ENCODE results near the gene FCHSD1. TPM values are rescaled to one million over a fixed set of nuclear protein-coding genes. Genes with fewer than 3 reads are reported as not detected.
A peak's percentile ranks its signal among the peaks of the same experiment; 100 is the strongest.

The FCHSD1 gene
- total and polyA plus RNA-seq, 2 of the 4 experiments (the other 2 are of a cell fraction): 33.2 to 62.1 TPM

DNA sequence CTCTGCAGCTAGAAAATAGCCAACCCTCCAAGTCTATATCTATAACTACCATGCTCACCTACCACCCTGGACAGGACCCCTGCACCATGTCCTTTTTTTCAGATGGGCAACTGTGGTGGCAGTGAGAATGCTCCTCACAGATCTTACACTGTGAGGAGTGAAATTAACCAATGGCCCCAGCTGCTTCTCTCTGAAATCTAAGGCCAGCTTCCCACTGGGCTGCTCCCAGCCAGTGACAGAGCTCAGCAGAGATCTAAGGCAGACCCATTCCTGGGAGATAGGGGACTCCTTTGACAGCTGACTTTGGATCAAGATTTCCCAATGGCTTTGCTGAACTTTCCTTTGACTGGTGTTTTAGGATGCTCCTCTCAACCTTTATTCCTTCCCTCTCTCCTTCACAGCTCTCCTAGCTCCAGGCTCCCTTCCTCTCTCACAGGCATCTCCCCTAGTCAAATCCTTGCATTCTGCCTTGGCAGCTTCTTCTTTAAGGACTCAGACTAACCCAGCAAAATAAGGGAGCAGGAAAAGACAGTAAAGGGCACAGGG, 32.5 kb upstream of the FCHSD1 start:
- H2AFZ ChIP-seq (replicated peaks; ENCODE audit: low read length, poor library complexity): no peak overlapping the region
- peaks cover 18% of the 10 kb centered on the region for H3K4me1 ChIP-seq (ENCODE audit: control insufficient read depth, insufficient read depth, low read length)
- no peaks in the 10 kb centered on the region for H4K20me1 ChIP-seq (ENCODE audit: insufficient read depth, low read length)
- H3K9me1 ChIP-seq (ENCODE audit: insufficient read depth, low read length): peaks cover 21% of the 10 kb centered on the region
- H3K18ac ChIP-seq (ENCODE audit: low read depth, low read length): no peak overlapping the region
- H2BK20ac ChIP-seq (ENCODE audit: low read depth, low read length): no peak overlapping the region
- H2BK5ac ChIP-seq (ENCODE audit: low read depth, low read length, poor library complexity, severe bottlenecking): no peak overlapping the region
- H3K9ac ChIP-seq (ENCODE audit: low read depth, low read length): no peak overlapping the region
- H3K56ac ChIP-seq (ENCODE audit: extremely low read depth, insufficient read depth, low read length): no peak overlapping the region
- H2BK120ac ChIP-seq (ENCODE audit: low read depth, low read length): no peak overlapping the region
- no peak for DNase-seq
- H3K27me3 ChIP-seq (ENCODE audit: control insufficient read depth, insufficient read depth, low read length): peaks cover 3% of the 10 kb centered on the region
- H3K36me3 ChIP-seq (ENCODE audit: control insufficient read depth, insufficient read depth, low read length): peaks cover 4% of the 10 kb centered on the region
- H4K91ac ChIP-seq (ENCODE audit: insufficient read depth, low read depth, low read length): no peak overlapping the region
- dilution Hi-C loops (cut with HindIII; ENCODE audit: low sequenced_read_pairs, unreplicated experiment): no loop called here
- no peak overlapping the region for H3K4ac ChIP-seq (ENCODE audit: low read depth, low read length)
- H3K4me2 ChIP-seq (ENCODE audit: low read depth, low read length): no peak overlapping the region
- no peak overlapping the region for H3K14ac ChIP-seq (replicated peaks; ENCODE audit: low read depth, low read length)
- ChIA-PET POLR2A (ENCODE audit: unreplicated experiment) (no interaction called here), CTCF (interaction anchor here (0.7 to 1.2 kb wide), 2 partner anchors 8 to 277 kb away, joined by 3 to 12 read pairs; no protein-coding TSS in a partner anchor)
- TF ChIP-seq ELK1 (IDR thresholded peaks at IDR 0.05; ENCODE audit: borderline replicate concordance, low read depth, low read length) (no peak), CHD1 (IDR thresholded peaks at IDR 0.05; ENCODE audit: low read depth, low read length) (no peak), BHLHE40 (IDR thresholded peaks at IDR 0.05; ENCODE audit: low read depth, low read length) (no peak), RFX5 (IDR thresholded peaks at IDR 0.05; ENCODE audit: low read depth, low read length) (no peak), SMC3 (IDR thresholded peaks at IDR 0.05; ENCODE audit: low read depth, low read length) (no peak), CEBPB (IDR thresholded peaks at IDR 0.05; ENCODE audit: low read depth, low read length) (no peak), MAFK (IDR thresholded peaks at IDR 0.05; ENCODE audit: low read depth, low read length) (no peak)
- TF ChIP-seq, protein P1, sequence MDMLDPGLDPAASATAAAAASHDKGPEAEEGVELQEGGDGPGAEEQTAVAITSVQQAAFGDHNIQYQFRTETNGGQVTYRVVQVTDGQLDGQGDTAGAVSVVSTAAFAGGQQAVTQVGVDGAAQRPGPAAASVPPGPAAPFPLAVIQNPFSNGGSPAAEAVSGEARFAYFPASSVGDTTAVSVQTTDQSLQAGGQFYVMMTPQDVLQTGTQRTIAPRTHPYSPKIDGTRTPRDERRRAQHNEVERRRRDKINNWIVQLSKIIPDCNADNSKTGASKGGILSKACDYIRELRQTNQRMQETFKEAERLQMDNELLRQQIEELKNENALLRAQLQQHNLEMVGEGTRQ (IDR thresholded peaks at IDR 0.05; ENCODE audit: low read depth, low read length): no peak
- TF ChIP-seq, protein P2, sequence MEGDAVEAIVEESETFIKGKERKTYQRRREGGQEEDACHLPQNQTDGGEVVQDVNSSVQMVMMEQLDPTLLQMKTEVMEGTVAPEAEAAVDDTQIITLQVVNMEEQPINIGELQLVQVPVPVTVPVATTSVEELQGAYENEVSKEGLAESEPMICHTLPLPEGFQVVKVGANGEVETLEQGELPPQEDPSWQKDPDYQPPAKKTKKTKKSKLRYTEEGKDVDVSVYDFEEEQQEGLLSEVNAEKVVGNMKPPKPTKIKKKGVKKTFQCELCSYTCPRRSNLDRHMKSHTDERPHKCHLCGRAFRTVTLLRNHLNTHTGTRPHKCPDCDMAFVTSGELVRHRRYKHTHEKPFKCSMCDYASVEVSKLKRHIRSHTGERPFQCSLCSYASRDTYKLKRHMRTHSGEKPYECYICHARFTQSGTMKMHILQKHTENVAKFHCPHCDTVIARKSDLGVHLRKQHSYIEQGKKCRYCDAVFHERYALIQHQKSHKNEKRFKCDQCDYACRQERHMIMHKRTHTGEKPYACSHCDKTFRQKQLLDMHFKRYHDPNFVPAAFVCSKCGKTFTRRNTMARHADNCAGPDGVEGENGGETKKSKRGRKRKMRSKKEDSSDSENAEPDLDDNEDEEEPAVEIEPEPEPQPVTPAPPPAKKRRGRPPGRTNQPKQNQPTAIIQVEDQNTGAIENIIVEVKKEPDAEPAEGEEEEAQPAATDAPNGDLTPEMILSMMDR (conservative IDR thresholded peaks at IDR 0.05; ENCODE audit: low read depth, low read length): no peak
- H2BK15ac ChIP-seq (ENCODE audit: low read depth, low read length): no peak overlapping the region
- H4K8ac ChIP-seq (ENCODE audit: low read depth in 2 of 2, low read length in 2 of 2): no peak overlapping the region
- no peak overlapping the region for H2AK5ac ChIP-seq (ENCODE audit: low read depth, low read length)
- peak overlapping the region; percentile 8; the same call in 1 of the 2 replicates for H3K23ac ChIP-seq (ENCODE audit: low read depth, low read length)
- peaks cover 12 to 25% of the 10 kb centered on the region in 2 experiments for H3K79me1 ChIP-seq (ENCODE audit: low read depth in 1 of 2, low read length in 2 of 2)
- H3K4me3 ChIP-seq (ENCODE audit: insufficient read depth, low read depth, low read length): no peak overlapping the region
- ATAC-seq (ENCODE audit: low read depth): no peak
- H3K9me3 ChIP-seq (ENCODE audit: control insufficient read depth, insufficient read depth, low read length): no peaks in the 10 kb centered on the region
- H2AK9ac ChIP-seq (replicated peaks; ENCODE audit: low read depth, low read length, poor library complexity): no peak overlapping the region
- intact Hi-C loops (cut with micrococcal nuclease): no loop called here
- no TSS peak for BruUV-seq (replicated peaks)
- no peak overlapping the region for H4K5ac ChIP-seq (ENCODE audit: low read depth, low read length)
- no peak overlapping the region for H3K27ac ChIP-seq (ENCODE audit: insufficient read depth, low read length)
- in situ Hi-C loops (cut with MboI; ENCODE audit: low sequenced_read_pairs): loop anchor here (25.0 kb wide), 1 partner anchor 429 kb away; the partner anchor contains the start of gene NDFIP1

All from IMR-90 (cell line).